Colon (tissue), 2 donors: ENCODE measurements around the gene HYOU1.
"Not testable (repeated sequence)": the region's sequence is repeated elsewhere in the genome, so short reads cannot be mapped to it uniquely, and the experiment has no call there.

Experiments
- FAIRE-seq: peaks from 2 replicates; lab custom pipeline; 2012; peaks lifted over from hg19 to GRCh38; lab: Jason Lieb, UNC
- donor health status: control.
- donor health status: control.

HYOU1 gene

GRCh38 chr11:119041821-119042514 is 15.0 kb downstream of the HYOU1 start:
- no peak for FAIRE-seq

GRCh38 chr11:119039471-119039870 is 17.5 kb downstream of the HYOU1 start:
- FAIRE-seq, result not testable (repeated sequence)

- FAIRE-seq, result no peak
Measured at GRCh38 chr11:119038884-119039283, 18.1 kb downstream of the HYOU1 start.

DNA sequence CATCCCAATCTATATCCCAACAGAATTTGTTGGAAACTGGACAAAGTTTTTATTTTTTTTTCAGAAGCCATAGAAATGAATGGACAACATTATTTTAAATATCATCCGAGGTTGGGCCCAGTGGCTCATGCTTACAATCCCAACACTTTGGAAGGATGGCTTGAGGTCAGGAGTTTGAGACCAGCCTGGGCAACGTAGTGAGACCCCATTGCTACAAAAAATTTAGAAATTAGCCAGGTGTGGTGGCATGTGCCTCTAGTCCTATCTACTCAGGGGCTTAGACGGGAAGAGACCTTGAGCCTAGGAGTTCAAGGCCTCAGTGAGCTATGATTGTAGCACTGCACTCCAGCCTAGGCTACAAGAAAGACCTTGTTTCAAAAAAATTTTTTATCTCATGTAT is 22.2 kb downstream of the HYOU1 start:
- no peak for FAIRE-seq

DNA sequence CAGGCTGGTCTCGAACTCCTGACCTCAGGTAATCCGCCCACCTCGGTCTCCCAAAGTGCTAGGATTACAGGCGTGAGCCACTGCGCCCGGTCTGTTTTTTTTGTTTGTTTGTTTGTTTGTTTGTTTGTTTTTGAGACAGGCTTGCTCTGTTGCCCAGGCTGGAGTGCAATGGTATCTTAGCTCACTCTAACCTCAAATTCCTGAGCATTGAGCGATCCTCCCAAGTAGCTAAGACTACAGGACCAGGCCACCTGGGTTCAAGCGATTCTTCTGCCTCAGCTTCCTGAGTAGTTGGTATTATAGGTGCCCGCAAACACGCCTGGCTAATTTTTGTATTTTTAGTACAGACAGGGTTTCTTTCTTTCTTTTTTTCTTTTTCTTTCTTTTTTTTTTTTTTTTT is 23.6 kb downstream of the HYOU1 start:
- not testable (repeated sequence) for FAIRE-seq

- FAIRE-seq, result no peak
Measured at GRCh38 chr11:119031912-119032280, 25.1 kb downstream of the HYOU1 start.

DNA sequence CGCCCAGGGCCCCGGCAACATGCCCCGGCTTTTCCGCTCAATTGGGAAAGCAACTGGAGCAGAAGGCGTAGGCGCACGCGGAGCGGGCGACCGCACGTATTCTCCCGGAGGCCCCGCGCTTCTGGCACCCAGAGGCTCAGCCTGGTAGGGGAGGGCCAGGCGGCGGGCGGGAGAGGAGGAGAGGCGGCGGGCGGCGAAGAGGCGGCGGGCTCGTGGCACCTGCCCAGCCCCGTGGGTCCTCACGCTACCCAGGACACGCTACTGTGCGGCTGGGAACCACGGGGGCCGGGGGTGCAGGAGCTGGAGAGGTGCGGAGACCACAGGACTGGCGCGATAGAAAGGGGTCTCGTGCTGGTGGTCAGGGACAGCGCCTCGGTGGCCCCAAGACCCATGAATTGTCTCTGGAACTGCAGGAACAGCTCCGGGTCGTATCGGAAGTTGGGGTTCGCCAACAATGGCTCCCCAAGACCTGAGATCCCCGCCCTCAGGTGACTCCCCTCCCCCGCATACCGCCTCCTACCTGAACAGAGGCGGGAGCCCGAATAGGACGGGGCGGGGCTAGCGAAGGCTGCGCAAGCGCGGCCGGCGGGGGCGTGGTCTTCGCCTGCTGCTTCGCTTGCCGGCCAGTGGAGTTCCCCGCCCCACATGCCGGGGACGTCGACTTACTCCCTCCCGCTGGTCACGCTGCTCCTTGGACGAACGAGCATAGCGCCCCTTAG is 26.5 kb downstream of the HYOU1 start, which contains the start of gene SLC37A4:
Gene SLC37A4, minus strand, starts transcription at position 549 of the 719 bp plus-strand sequence.
- FAIRE-seq, result no peak

DNA sequence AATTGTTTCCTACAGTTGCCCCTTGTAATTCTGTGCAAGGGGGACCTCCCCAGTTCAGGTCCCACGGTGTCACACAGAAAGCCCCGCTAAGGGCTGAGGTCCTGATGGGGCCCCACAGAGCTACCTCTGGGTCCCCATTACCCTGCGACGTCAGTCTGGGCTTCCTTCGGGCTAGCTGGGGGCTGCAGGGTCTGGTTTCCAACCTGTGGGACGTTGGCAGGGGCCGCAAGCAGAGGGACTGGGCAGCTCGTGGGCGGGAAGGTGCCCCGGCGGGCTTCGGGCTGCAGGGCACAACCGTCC is 27.0 kb downstream of the HYOU1 start:
- FAIRE-seq, result no peak

DNA sequence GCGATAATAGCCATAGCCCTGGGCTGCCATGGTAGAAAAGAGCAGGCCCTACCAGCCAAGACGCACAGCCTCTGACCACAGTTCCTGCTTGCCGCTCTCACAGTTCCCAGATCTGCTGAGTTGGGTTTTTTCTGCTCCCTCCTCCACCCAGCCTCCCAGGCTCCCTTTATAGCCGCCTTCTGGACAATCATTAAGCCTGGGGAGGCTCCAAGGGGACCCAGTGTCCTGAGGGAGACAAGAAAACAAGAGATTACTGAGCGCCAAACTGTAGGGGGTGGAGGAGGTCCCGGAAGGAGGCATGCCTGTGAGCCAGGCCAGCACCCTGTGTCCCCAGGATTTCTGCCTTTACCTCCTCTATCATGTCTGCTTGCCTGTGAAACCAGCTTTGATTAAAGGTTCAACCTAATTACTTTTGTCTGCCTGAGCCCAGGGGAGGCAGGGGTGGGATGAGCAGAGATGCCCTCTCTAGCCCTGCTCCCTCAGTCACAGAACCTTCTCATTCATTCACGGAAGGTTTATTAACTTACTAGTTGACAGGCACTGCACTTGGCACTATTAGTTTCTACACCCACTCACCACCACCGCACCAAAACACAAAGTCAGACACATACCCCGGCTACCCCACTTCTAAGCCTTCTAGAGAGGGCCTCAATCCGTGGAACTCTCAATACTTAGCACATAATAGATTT is 27.5 kb downstream of the HYOU1 start:
- FAIRE-seq, result no peak

DNA sequence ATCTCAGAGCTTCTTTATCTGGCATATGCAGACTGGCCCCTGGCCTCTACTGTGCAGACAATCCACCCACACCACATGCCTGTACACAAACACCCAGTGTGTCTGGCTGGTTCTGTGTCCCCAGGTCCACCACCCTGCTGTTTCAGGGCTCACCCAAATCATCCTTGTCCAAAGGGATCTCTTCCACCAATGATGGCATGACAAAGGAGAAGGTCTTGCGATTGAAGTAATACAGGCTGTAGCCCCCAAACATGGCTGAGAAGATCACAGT is 28.0 kb downstream of the HYOU1 start:
- no peak for FAIRE-seq

- no peak for FAIRE-seq
Measured at GRCh38 chr11:119028346-119029068, 28.5 kb downstream of the HYOU1 start.

DNA sequence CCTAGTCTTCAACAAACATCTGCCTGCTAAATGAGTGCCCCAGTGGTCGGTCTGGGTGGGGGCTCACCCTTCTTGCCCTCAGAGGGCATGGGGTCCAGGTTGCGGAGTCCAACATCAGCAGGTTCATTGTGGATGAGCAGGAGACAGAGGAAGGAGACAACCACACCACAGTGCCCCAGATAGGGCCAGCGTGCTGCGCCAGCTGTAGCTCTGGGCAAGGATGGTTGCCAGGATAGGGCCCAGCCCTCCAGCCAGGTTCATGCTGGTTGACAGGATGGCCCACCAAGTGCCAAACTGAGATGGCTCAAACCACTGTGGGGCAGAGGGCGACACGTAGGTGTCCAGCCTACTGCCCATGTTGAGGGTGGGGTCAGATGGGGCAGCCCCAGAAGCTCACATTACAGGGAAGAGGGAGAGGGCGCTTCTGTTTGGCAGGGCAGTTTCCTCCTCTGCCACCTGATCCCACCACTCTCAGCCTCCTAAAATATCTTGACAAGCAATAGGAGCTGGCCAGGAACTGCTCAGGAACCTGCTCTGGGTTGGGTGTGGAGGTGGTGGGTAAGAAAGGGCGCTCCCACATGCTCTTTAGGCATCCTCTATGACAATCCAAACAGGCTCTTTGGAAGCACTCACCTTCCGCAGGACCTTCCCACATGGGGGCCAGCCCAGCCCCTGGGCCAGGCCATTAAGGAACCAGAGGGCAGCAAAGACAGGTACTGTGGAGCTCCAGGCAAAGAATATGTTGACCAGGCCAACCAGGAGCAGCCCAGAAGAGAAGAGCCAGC is 29.3 kb downstream of the HYOU1 start:
- FAIRE-seq, result no peak

DNA sequence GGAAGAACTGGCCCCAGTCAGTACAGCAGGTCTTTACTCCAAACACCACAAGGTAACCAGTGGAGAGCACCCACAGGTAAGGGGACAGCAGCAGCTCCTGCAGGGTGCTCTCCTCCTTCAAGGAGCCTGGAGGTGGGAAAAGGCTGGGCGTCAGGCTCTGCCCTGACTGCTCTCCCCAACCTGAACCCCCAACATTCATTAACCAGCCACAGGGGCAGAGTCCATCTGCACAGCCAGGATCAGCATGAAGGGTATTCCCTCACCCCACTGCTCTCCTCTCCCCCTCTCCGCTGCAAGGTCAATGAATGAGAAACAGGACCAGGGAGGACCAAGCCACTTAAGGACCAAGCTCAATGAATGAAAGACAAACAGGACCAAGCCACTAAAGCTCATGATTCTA is 30.0 kb downstream of the HYOU1 start:
- FAIRE-seq, result no peak

DNA sequence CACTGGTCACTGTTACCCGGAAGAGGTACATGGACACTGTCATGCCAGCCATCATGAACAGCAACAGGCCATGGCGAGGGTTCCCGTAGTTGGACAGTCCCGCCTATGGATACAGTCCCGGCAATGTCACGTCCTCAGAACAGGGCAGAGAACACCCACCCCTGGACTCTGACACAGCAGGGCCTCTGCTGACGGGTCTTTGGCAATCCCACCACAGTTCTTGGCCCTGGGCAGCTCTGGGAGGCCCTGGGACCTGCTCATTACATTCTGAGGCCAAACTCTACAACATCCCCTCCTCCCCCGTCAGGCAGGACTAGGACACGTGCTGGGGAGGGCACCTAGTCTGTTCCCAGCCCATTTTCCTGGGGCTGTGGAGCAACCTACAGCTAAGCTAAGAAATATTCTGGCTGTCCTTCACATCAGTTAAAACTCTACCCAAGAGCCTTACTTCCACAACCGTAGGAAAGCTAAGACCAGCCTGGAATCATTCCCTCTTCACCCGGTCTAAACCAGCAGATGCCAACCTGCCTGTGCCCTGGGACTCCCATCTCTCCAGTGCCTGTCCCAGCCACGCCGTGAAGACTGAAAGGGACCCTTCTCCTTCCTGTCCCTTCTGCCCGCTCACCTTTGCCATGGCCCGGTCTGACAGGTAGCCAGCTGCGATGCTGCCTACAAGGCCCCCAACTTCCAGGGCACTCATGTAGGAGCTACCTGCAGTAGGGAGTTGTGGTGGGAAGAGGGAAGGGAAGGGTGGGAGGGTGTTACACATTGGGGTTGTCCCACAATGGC is 30.8 kb downstream of the HYOU1 start:
- no peak for FAIRE-seq

- no peak for FAIRE-seq
Measured at GRCh38 chr11:119025541-119025940, 31.5 kb downstream of the HYOU1 start.

- no peak for FAIRE-seq
Measured at GRCh38 chr11:119025099-119025473, 31.9 kb downstream of the HYOU1 start.

DNA sequence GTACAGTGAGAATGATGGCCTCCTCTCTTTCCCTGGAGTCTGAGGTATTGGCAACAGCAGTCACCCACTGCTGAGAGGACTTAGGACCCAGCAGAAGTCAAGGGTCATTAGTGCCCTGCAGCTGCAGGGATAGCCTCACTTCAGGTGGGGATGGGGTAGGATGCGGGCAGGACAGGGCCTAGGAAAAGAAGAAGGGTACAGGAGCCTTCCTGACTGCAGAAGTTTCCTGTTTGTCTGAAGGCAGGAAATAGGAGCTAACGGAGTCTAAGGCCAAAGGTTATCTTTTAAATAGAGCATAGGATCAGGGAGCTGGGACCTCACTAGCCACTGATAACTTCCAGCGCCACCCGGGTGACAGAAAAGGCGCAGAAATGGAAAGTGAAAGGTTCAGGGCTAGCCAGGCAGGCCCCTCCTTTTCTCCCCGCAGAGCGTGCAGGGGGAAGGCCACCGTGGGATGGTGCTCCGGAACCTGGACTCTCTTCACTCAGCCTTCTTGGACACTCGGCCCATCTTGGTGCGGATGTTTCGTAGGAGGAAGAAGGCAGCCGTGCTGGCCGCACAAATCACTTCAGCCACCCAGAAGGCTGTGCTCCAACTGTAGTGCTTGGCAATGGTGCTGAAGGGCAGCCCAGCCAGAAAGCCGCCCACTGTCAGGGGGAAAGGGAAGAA is 32.4 kb downstream of the HYOU1 start:
- no peak for FAIRE-seq

- FAIRE-seq, result no peak
Measured at GRCh38 chr11:119023741-119024140, 33.3 kb downstream of the HYOU1 start.

- FAIRE-seq, result no peak
Measured at GRCh38 chr11:119021631-119022030, 35.4 kb downstream of the HYOU1 start.

GRCh38 chr11:119019996-119020395 is 37.0 kb downstream of the HYOU1 start:
- FAIRE-seq, result no peak
